H9 (cell line): Measurements from ENCODE around the gene MFAP3. TPM values are rescaled to one million over a fixed set of nuclear protein-coding genes. Genes with fewer than 3 reads are reported as not detected.

Experiments used
- DNase-seq: peaks from one replicate; pipeline ENCODE4 v3.0.0-alpha.2; 2017
- H2AFZ ChIP-seq: one replicate; pipeline ENCODE4 v1.6.1; 2013; ENCODE audit warnings: mild to moderate bottlenecking, low read length, control low read depth, moderate library complexity
- H2AK5ac ChIP-seq: 2 replicates; pipeline ENCODE4 v1.6.1; 2013; ENCODE audit warnings: low read length, control low read depth, mixed read lengths; ENCODE audit not compliant: insufficient read length
- H2BK120ac ChIP-seq: one replicate; pipeline ENCODE4 v1.6.1; 2013; ENCODE audit warnings: low read depth, mild to moderate bottlenecking, low read length, control low read depth, inconsistent platforms; ENCODE audit not compliant: poor library complexity, severe bottlenecking
- H2BK12ac ChIP-seq: 2 replicates; pipeline ENCODE4 v1.6.1; 2013; ENCODE audit warnings: low read length, control low read depth, mixed read lengths, low read depth; ENCODE audit not compliant: insufficient read length
- H2BK15ac ChIP-seq: 2 replicates; pipeline ENCODE4 v1.6.1; 2013; ENCODE audit warnings: low read depth, low read length, control low read depth
- H2BK20ac ChIP-seq: one replicate; pipeline ENCODE4 v1.6.1; 2013; ENCODE audit warnings: low read depth, mild to moderate bottlenecking, low read length, control low read depth, inconsistent platforms; ENCODE audit not compliant: poor library complexity, severe bottlenecking
- H2BK5ac ChIP-seq: 2 replicates; pipeline ENCODE4 v1.6.1; 2013; ENCODE audit warnings: low read length, control low read depth, mixed read lengths; ENCODE audit not compliant: insufficient read length
- H3K14ac ChIP-seq: 2 replicates; pipeline ENCODE4 v1.6.1; 2013; ENCODE audit warnings: low read length, control low read depth; ENCODE audit not compliant: insufficient read depth
- H3K18ac ChIP-seq: 2 replicates; pipeline ENCODE4 v1.6.1; 2013; ENCODE audit warnings: low read depth, mild to moderate bottlenecking, mixed read lengths, low read length, control low read depth; ENCODE audit not compliant: insufficient read length
- H3K23ac ChIP-seq: 2 replicates; pipeline ENCODE4 v1.6.1; 2013; ENCODE audit warnings: low read length, control low read depth, mixed read lengths, low read depth; ENCODE audit not compliant: insufficient read length
- H3K23me2 ChIP-seq: 2 replicates; pipeline ENCODE4 v1.6.1; 2013; ENCODE audit warnings: low read depth, mild to moderate bottlenecking, mixed read lengths, low read length, control low read depth; ENCODE audit not compliant: insufficient read length, poor library complexity, severe bottlenecking
- H3K27ac ChIP-seq: 2 replicates; pipeline ENCODE4 v1.5.1; 2013; ENCODE audit warnings: low read length, control low read depth, mixed read lengths, low read depth; ENCODE audit not compliant: insufficient read length
- H3K27me3 ChIP-seq: 2 replicates; pipeline ENCODE4 v1.6.1; 2013; ENCODE audit warnings: low read length, control low read depth, inconsistent platforms; ENCODE audit not compliant: insufficient read depth
- H3K4ac ChIP-seq: 2 replicates; pipeline ENCODE4 v1.6.1; 2013; ENCODE audit warnings: low read depth, mild to moderate bottlenecking, control low read depth, inconsistent platforms, low read length, moderate library complexity
- H3K4me1 ChIP-seq: 2 replicates; pipeline ENCODE4 v1.6.1; 2013; ENCODE audit warnings: low read length, control low read depth, inconsistent platforms; ENCODE audit not compliant: insufficient read depth
- H3K4me2 ChIP-seq: 2 replicates; pipeline ENCODE4 v1.6.1; 2013; ENCODE audit warnings: low read length, control low read depth, mixed read lengths; ENCODE audit not compliant: insufficient read length, insufficient read depth
- H3K56ac ChIP-seq: 2 replicates; pipeline ENCODE4 v1.6.1; 2013; ENCODE audit warnings: low read depth, mild to moderate bottlenecking, mixed read lengths, low read length, control low read depth; ENCODE audit not compliant: insufficient read length
- H3K79me1 ChIP-seq: 2 replicates; pipeline ENCODE4 v1.6.1; 2013; ENCODE audit warnings: low read depth, mild to moderate bottlenecking, moderate library complexity, low read length, control low read depth, inconsistent platforms; ENCODE audit not compliant: insufficient read depth, poor library complexity, severe bottlenecking
- H3K79me2 ChIP-seq: 2 replicates; pipeline ENCODE4 v1.6.1; 2013; ENCODE audit warnings: low read length, control low read depth, inconsistent platforms; ENCODE audit not compliant: insufficient read depth
- H3K9ac ChIP-seq: 2 replicates; pipeline ENCODE4 v1.6.1; 2013; ENCODE audit warnings: low read length, control low read depth, mixed read lengths; ENCODE audit not compliant: insufficient read length; ENCODE audit errors: extremely low read depth
- H3K9me3 ChIP-seq: one replicate; pipeline ENCODE4 v1.6.1; 2013; ENCODE audit warnings: low read depth, low read length, inconsistent platforms; ENCODE audit not compliant: control insufficient read depth
- H3T11ph ChIP-seq: one replicate; pipeline ENCODE4 v1.6.1; 2013; ENCODE audit warnings: mild to moderate bottlenecking, low read length, control low read depth, inconsistent platforms
- H4K20me1 ChIP-seq: one replicate; pipeline ENCODE4 v1.6.1; 2013; ENCODE audit not compliant: control insufficient read depth, insufficient read length, insufficient read depth
- H4K5ac ChIP-seq: 2 replicates; pipeline ENCODE4 v1.6.1; 2013; ENCODE audit warnings: low read depth, mild to moderate bottlenecking, mixed read lengths, low read length, control low read depth; ENCODE audit not compliant: insufficient read length
- H4K8ac ChIP-seq: replicated peaks from 2 replicates; pipeline ENCODE4 v1.6.1; 2013; ENCODE audit warnings: low read length, control low read depth, mixed read lengths, low read depth; ENCODE audit not compliant: insufficient read length
- H4K91ac ChIP-seq: 2 replicates; pipeline ENCODE4 v1.6.1; 2013; ENCODE audit warnings: low read depth, mild to moderate bottlenecking, moderate library complexity, mixed read lengths, low read length, control low read depth; ENCODE audit not compliant: insufficient read length
- H3K27ac Mint-ChIP-seq, 3 experiments: 2 replicates in 2 of 3; 3 replicates in 1 of 3; pipeline ENCODE4 v1.8.0; 2020 to 2021; ENCODE audit warnings: mixed read lengths in 3 of 3, mild to moderate bottlenecking in 1 of 3, moderate library complexity in 1 of 3
- H3K27me3 Mint-ChIP-seq: 2 replicates; pipeline ENCODE4 v1.8.0; 2021; ENCODE audit warnings: low read depth, mild to moderate bottlenecking, moderate library complexity, mixed read lengths
- H3K36me3 Mint-ChIP-seq, 3 experiments: 2 replicates in 2 of 3; 3 replicates in 1 of 3; pipeline ENCODE4 v1.8.0; 2020 to 2021; ENCODE audit warnings: low read depth in 3 of 3, mixed read lengths in 3 of 3; ENCODE audit not compliant: insufficient read depth in 1 of 3
- H3K4me1 Mint-ChIP-seq, 2 experiments: 2 replicates each; pipeline ENCODE4 v1.8.0; 2020; ENCODE audit warnings: mixed read lengths in 2 of 2
- H3K4me3 Mint-ChIP-seq, 2 experiments: 2 replicates in 1 of 2; 3 replicates in 1 of 2; pipeline ENCODE4 v1.8.0; 2020 to 2021; ENCODE audit warnings: mild to moderate bottlenecking in 2 of 2, mixed read lengths in 2 of 2, moderate library complexity in 1 of 2
- H3K9me3 Mint-ChIP-seq, 2 experiments: 2 replicates in 1 of 2; 3 replicates in 1 of 2; pipeline ENCODE4 v1.8.0; 2020; ENCODE audit warnings: mild to moderate bottlenecking in 2 of 2, mixed read lengths in 2 of 2, moderate library complexity in 1 of 2
- CTCF ChIP-seq: fragments of 200-600 bp; sonication (generic); conservative IDR thresholded peaks from 3 replicates; pipeline ENCODE4 v1.8.0; 2021; ENCODE audit warnings: antibody characterized with exemption, mild to moderate bottlenecking
- WGBS: extraction: QIAGEN DNeasy Blood & Tissue Kit; methylation state at CpG from one replicate; pipeline ENCODE4 v1.1.7; 2013; ENCODE audit warnings: missing lambda C conversion rate, low lambda C conversion rate, mixed read lengths; ENCODE audit not compliant: insufficient read length; ENCODE audit errors: extremely low coverage; 5-methylcytosine and 5-hydroxymethylcytosine counted together
- total RNA-seq: library from RNA; stranded (reverse); gene quantifications from 2 replicates; pipeline ENCODE4 v1.2.1, GENCODE V29; 2021

The MFAP3 gene
- total RNA-seq, 1 experiment from 2014 or later: 24.5 TPM

- Histone ChIP-seq H2BK120ac (no peak overlapping the region), H3K56ac (no peak overlapping the region), H3K79me2 (peaks cover 3% of the 10 kb centered on the region; the same call in 1 of the 2 replicates), H2BK12ac (no peak overlapping the region), H3K23ac (no peak overlapping the region), H3K4me2 (no peak overlapping the region), H3K9me3 (no peaks in the 10 kb centered on the region), H3K27me3 (no peaks in the 10 kb centered on the region), H2AFZ (no peak overlapping the region), H2BK20ac (no peak overlapping the region), H2BK5ac (no peak overlapping the region), H4K5ac (no peak overlapping the region), H3T11ph (no peak overlapping the region), H4K20me1 (no peaks in the 10 kb centered on the region), H3K23me2 (peaks cover 4% of the 10 kb centered on the region), H3K79me1 (no peaks in the 10 kb centered on the region), H2AK5ac (no peak overlapping the region), H3K4ac (no peak overlapping the region), H3K9ac (no peak overlapping the region), H3K14ac (no peak overlapping the region), H4K8ac (no peak overlapping the region), H3K4me1 (no peaks in the 10 kb centered on the region), H3K27ac (no peak overlapping the region), H4K91ac (no peak overlapping the region), H2BK15ac (no peak overlapping the region), H3K18ac (no peak overlapping the region)
- Mint-ChIP-seq H3K27me3 (no peaks in the 10 kb centered on the region), H3K27ac (no peak overlapping the region), H3K4me3 (no peak overlapping the region), H3K36me3 (no peaks in the 10 kb centered on the region), H3K9me3 (no peaks in the 10 kb centered on the region), H3K4me1 (peaks cover 5 to 8% of the 10 kb centered on the region in 2 experiments)
- DNase-seq: no peak
- no CpG with 5 or more reads among the region's 3 CpGs for WGBS
- TF ChIP-seq CTCF: no peak
These were observed 5.3 kb downstream of the MFAP3 start for GRCh38 chr5:154044099-154044498.
